WTC11 (cell line): ENCODE data around the gene ITGAE. TPM values are rescaled to one million over a fixed set of nuclear protein-coding genes. Genes with fewer than 3 reads are reported as not detected.

ENCODE experiments used
- ATF6 ChIP-seq: sonication (generic); formaldehyde crosslinking; IDR thresholded peaks from 2 replicates; pipeline ENCODE4 v1.8.1; 2023; ENCODE audit warnings: mild to moderate bottlenecking, missing genetic modification reagents
- E2F1 ChIP-seq: sonication (generic); formaldehyde crosslinking; IDR thresholded peaks from 2 replicates; pipeline ENCODE4 v1.8.0; 2022; ENCODE audit warnings: mild to moderate bottlenecking, missing genetic modification reagents
- ERG ChIP-seq: fragments of 250-450 bp; sonication (Bioruptor Pico); IDR thresholded peaks from 2 replicates; pipeline ENCODE4 v1.8.0; 2021; ENCODE audit warnings: mild to moderate bottlenecking
- FOXJ3 ChIP-seq: sonication (generic); formaldehyde crosslinking; IDR thresholded peaks from 2 replicates; pipeline ENCODE4 v1.9.0; 2021; ENCODE audit warnings: missing genetic modification reagents, mild to moderate bottlenecking, borderline replicate concordance
- HMGA2 ChIP-seq: fragments of 250-450 bp; sonication (Bioruptor Pico); IDR thresholded peaks from 2 replicates; pipeline ENCODE4 v1.4.0; 2021; ENCODE audit warnings: mild to moderate bottlenecking, moderate library complexity
- HMGXB4 ChIP-seq: sonication (generic); formaldehyde crosslinking; IDR thresholded peaks from 2 replicates; pipeline ENCODE4 v1.8.1; 2023; ENCODE audit warnings: mild to moderate bottlenecking, moderate library complexity, missing genetic modification reagents
- JAZF1 ChIP-seq: fragments of 250-450 bp; sonication (Bioruptor Pico); IDR thresholded peaks from 2 replicates; pipeline ENCODE4 v1.9.0; 2021; ENCODE audit warnings: moderate library complexity, mild to moderate bottlenecking, inconsistent platforms
- KAT7 ChIP-seq: sonication (generic); formaldehyde crosslinking; IDR thresholded peaks from 2 replicates; pipeline ENCODE4 v1.8.1; 2023; ENCODE audit warnings: missing genetic modification reagents, mild to moderate bottlenecking, borderline replicate concordance
- MLX ChIP-seq: sonication (generic); formaldehyde crosslinking; IDR thresholded peaks from 2 replicates; pipeline ENCODE4 v1.8.1; 2023; ENCODE audit warnings: mild to moderate bottlenecking, missing genetic modification reagents, moderate library complexity
- NR1H2 ChIP-seq: sonication (generic); formaldehyde crosslinking; IDR thresholded peaks from 2 replicates; pipeline ENCODE4 v1.9.0; 2021; ENCODE audit warnings: mild to moderate bottlenecking, moderate library complexity, missing genetic modification reagents
- NR2C2 ChIP-seq: sonication (generic); formaldehyde crosslinking; IDR thresholded peaks from 2 replicates; pipeline ENCODE4 v1.8.0; 2022; ENCODE audit warnings: mild to moderate bottlenecking, missing genetic modification reagents
- PRDM15 ChIP-seq: sonication (generic); formaldehyde crosslinking; IDR thresholded peaks from 2 replicates; pipeline ENCODE4 v1.8.0; 2022; ENCODE audit warnings: missing genetic modification reagents
- RORB ChIP-seq: fragments of 250-450 bp; sonication (Bioruptor Pico); IDR thresholded peaks from 2 replicates; pipeline ENCODE4 v1.9.0; 2021; ENCODE audit warnings: mild to moderate bottlenecking
- SMAD3 ChIP-seq: sonication (generic); formaldehyde crosslinking; IDR thresholded peaks from 2 replicates; pipeline ENCODE4 v1.8.0; 2022; ENCODE audit warnings: missing genetic modification reagents, mild to moderate bottlenecking, borderline replicate concordance
- SOX15 ChIP-seq: fragments of 250-450 bp; sonication (Bioruptor Pico); IDR thresholded peaks from 2 replicates; pipeline ENCODE4 v1.9.0; 2021; ENCODE audit warnings: mild to moderate bottlenecking
- SP1 ChIP-seq: sonication (generic); formaldehyde crosslinking; conservative IDR thresholded peaks from 2 replicates; pipeline ENCODE4 v1.8.1; 2022; ENCODE audit warnings: missing genetic modification reagents
- STAT6 ChIP-seq: sonication (generic); formaldehyde crosslinking; conservative IDR thresholded peaks from 2 replicates; pipeline ENCODE4 v1.8.1; 2023; ENCODE audit warnings: mild to moderate bottlenecking, low read depth, missing genetic modification reagents, moderate library complexity
- TEAD4 ChIP-seq: sonication (generic); formaldehyde crosslinking; IDR thresholded peaks from 2 replicates; pipeline ENCODE4 v1.8.0; 2022; ENCODE audit warnings: mild to moderate bottlenecking, missing genetic modification reagents
- TP53 ChIP-seq: sonication (generic); formaldehyde crosslinking; IDR thresholded peaks from 2 replicates; pipeline ENCODE4 v1.8.1; 2023; ENCODE audit warnings: mild to moderate bottlenecking, missing genetic modification reagents
- USF1 ChIP-seq: sonication (generic); formaldehyde crosslinking; IDR thresholded peaks from 2 replicates; pipeline ENCODE4 v1.8.0; 2022; ENCODE audit warnings: mild to moderate bottlenecking, missing genetic modification reagents
- ZNF232 ChIP-seq: sonication (generic); formaldehyde crosslinking; IDR thresholded peaks from 2 replicates; pipeline ENCODE4 v1.8.0; 2022; ENCODE audit warnings: mild to moderate bottlenecking, missing genetic modification reagents
- ZSCAN18 ChIP-seq: fragments of 250-450 bp; sonication (Bioruptor Pico); IDR thresholded peaks from 2 replicates; pipeline ENCODE4 v2.1.2; 2022; ENCODE audit warnings: mild to moderate bottlenecking, moderate library complexity
- total RNA-seq: library from RNA; stranded (reverse); gene quantifications from 3 replicates; pipeline ENCODE4 v1.2.3, GENCODE V29; 2021

Gene ITGAE
- total RNA-seq, 1 experiment from 2014 or later = 19.5 TPM

- TF ChIP-seq ZSCAN18 (CRISPR knock-in tag) (no peak), TP53 (CRISPR knock-in tag) (no peak), STAT6 (CRISPR knock-in tag) (0 out of 2 replicates have a peak, but pooled peaks have one; percentile 48), USF1 (CRISPR knock-in tag) (peak; percentile 69; the same call in 1 of the 2 replicates), RORB (CRISPR knock-in tag) (no peak), TEAD4 (CRISPR knock-in tag) (0 out of 2 replicates have a peak, but pooled peaks have one; percentile 76), PRDM15 (CRISPR knock-in tag) (peak; percentile 56; the same call in 1 of the 2 replicates), SOX15 (CRISPR knock-in tag) (no peak), ATF6 (CRISPR knock-in tag) (no peak), NR2C2 (CRISPR knock-in tag) (no peak), MLX (peak; percentile 16; the same call in 1 of the 2 replicates), ERG (CRISPR knock-in tag) (no peak), KAT7 (CRISPR knock-in tag) (0 out of 2 replicates have a peak, but pooled peaks have one; percentile 77), FOXJ3 (CRISPR knock-in tag) (no peak), HMGA2 (CRISPR knock-in tag) (no peak), ZNF232 (peak; percentile 70; the same call in 1 of the 2 replicates), SP1 (CRISPR knock-in tag) (peak; percentile 91), NR1H2 (CRISPR knock-in tag) (peak; percentile 61; the same call in 1 of the 2 replicates), E2F1 (CRISPR knock-in tag) (peak; percentile 84; the same call in 1 of the 2 replicates), JAZF1 (no peak), SMAD3 (CRISPR knock-in tag) (peak; percentile 63; the same call in 1 of the 2 replicates), HMGXB4 (CRISPR knock-in tag) (peak; percentile 91)
Observed at GRCh38 chr17:3723556-3724377, 77.2 kb downstream of the ITGAE start, which contains the start of gene HASPIN (continued).
